Immature natural killer cell (primary cell): Measurements from ENCODE around the gene HCAR1. TPM values are rescaled to one million over a fixed set of nuclear protein-coding genes. Genes with fewer than 3 reads are reported as not detected.
"Not testable (repeated sequence)": the region's sequence is repeated elsewhere in the genome, so short reads cannot be mapped to it uniquely, and the experiment has no call there.

Experiments
- DNase-seq, 3 donors: peaks; one replicate each; pipeline ENCODE4 v3.0.0; 2022; ENCODE audit warnings: mixed read lengths in 1 of 3
- H3K27ac Mint-ChIP-seq, 6 donors: one replicate each; pipeline ENCODE4 v1.8.0; 2020; ENCODE audit warnings: mixed read lengths in 6 of 6, mild to moderate bottlenecking in 5 of 6, inconsistent platforms in 4 of 6, moderate library complexity in 3 of 6
- H3K27me3 Mint-ChIP-seq, 3 donors: one replicate each; pipeline ENCODE4 v1.8.0; 2020 to 2021; ENCODE audit warnings: low read depth in 3 of 3, mild to moderate bottlenecking in 3 of 3, mixed read lengths in 3 of 3, moderate library complexity in 3 of 3, inconsistent platforms in 1 of 3
- H3K36me3 Mint-ChIP-seq, 3 donors: one replicate each; pipeline ENCODE4 v1.8.0; 2020; ENCODE audit warnings: mixed read lengths in 3 of 3, inconsistent platforms in 2 of 3, mild to moderate bottlenecking in 2 of 3
- H3K4me1 Mint-ChIP-seq, 2 donors: one replicate each; pipeline ENCODE4 v1.8.0; 2020; ENCODE audit warnings: inconsistent platforms in 2 of 2, mild to moderate bottlenecking in 2 of 2, mixed read lengths in 2 of 2, moderate library complexity in 1 of 2
- H3K4me3 Mint-ChIP-seq, 5 donors: one replicate each; pipeline ENCODE4 v1.8.0; 2020; ENCODE audit warnings: mild to moderate bottlenecking in 5 of 5, mixed read lengths in 5 of 5, inconsistent platforms in 3 of 5, moderate library complexity in 3 of 5
- H3K9me3 Mint-ChIP-seq, 6 donors: one replicate each; pipeline ENCODE4 v1.8.0; 2020; ENCODE audit warnings: mild to moderate bottlenecking in 6 of 6, mixed read lengths in 6 of 6, inconsistent platforms in 4 of 6, moderate library complexity in 3 of 6
- polyA plus RNA-seq, 3 donors: library from polyadenylated mRNA; unstranded; fragments of 300-500 nt; fragmentation: Illumina TruSeq; gene quantifications; one replicate each; pipeline ENCODE4 v1.2.3, GENCODE V29; 2021

The HCAR1 gene
- polyA plus RNA-seq, 3 donors from 2014 or later = not detected

DNA sequence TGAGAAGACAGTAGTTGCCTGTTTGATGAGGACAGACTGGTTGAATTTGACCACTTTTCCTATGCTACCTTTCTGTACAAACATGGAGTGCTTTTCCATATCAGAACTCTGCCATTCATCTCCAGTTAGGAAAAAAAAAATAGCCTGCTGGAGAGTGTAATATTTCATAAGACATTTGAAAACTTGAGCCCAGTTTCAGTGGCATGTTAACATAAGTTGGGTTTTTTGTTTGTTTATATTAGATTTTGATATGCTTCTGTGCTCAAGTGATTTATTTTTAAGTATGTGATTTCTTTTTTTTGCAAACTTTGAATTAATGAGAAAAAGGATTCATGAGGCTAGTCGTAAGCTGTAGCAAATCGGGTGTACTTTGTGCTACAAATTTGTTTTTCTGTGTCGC, 26.8 kb downstream of the HCAR1 start:
- not testable (repeated sequence) for H3K27me3 Mint-ChIP-seq, H3K9me3 Mint-ChIP-seq, H3K4me1 Mint-ChIP-seq, H3K27ac Mint-ChIP-seq, H3K4me3 Mint-ChIP-seq, DNase-seq, H3K36me3 Mint-ChIP-seq

GRCh38 chr12:122702890-122703611, 27.6 kb downstream of the HCAR1 start, which contains the start of gene HCAR2:
Gene HCAR2, minus strand, starts transcription at chr12:122703357. Its CDS starts 74 bp downstream, at chr12:122703283.
- not testable (repeated sequence) for H3K36me3 Mint-ChIP-seq, H3K4me1 Mint-ChIP-seq, H3K27ac Mint-ChIP-seq, H3K27me3 Mint-ChIP-seq, H3K9me3 Mint-ChIP-seq, H3K4me3 Mint-ChIP-seq, DNase-seq

GRCh38 chr12:122701481-122701880, 29.2 kb downstream of the HCAR1 start:
- not testable (repeated sequence) for H3K4me3 Mint-ChIP-seq, DNase-seq, H3K4me1 Mint-ChIP-seq, H3K27ac Mint-ChIP-seq, H3K9me3 Mint-ChIP-seq, H3K27me3 Mint-ChIP-seq, H3K36me3 Mint-ChIP-seq

DNA sequence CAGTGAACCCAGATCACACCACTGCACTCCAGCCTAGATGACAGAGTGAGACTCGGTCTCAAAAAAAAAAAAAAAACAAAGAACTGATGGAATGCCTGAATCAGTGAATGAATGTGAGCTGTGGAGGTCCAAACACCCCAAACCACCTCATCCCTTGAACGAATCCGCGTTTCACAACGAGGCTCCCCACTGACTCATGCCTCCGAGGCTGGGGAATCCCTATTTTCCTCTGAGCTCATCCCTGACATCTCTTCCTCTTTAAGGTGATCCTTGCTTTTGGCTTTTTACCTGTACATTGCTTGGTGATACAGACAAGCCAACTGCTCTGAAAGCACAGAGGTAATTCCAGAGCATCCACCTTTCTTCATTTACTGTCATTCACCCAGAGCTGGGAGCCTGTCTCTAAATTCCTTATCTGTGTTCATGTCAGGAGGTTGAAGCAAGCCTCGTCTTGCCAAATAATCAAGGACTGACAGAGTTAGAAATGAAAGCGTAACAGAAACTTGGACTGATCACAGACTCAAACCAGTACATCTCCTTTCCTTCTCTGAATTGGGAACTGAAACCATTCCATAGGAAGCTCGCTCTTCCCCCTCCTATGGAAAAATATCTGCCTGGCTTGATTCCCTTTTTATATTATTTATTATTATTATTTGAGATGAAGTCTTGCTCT, 30.5 kb downstream of the HCAR1 start:
- not testable (repeated sequence) for H3K27me3 Mint-ChIP-seq, H3K4me3 Mint-ChIP-seq, H3K9me3 Mint-ChIP-seq, H3K36me3 Mint-ChIP-seq, H3K27ac Mint-ChIP-seq, H3K4me1 Mint-ChIP-seq, DNase-seq

DNA sequence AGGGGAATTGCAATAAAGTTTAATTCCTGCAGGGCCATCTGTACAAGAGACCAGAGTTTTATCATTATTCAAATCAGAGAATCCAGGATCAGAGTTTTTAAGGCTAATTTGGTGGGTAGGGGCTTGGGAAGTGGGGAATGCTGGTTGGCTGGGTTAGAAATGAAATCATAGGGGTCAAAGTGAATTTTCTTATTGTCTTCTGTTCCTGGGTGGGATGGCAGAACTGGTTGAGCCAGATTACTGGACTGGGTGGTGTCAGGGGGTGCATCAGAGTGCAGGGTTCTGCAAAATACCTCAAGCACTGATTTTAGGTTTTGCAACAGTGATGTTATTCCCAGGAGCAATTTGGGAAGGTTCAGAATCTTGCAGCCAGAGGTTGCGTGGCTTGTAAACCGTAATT, 33.7 kb downstream of the HCAR1 start:
- H3K4me1 Mint-ChIP-seq, DNase-seq, H3K9me3 Mint-ChIP-seq, H3K27me3 Mint-ChIP-seq, H3K36me3 Mint-ChIP-seq, H3K27ac Mint-ChIP-seq, H3K4me3 Mint-ChIP-seq: not testable (repeated sequence)

DNA sequence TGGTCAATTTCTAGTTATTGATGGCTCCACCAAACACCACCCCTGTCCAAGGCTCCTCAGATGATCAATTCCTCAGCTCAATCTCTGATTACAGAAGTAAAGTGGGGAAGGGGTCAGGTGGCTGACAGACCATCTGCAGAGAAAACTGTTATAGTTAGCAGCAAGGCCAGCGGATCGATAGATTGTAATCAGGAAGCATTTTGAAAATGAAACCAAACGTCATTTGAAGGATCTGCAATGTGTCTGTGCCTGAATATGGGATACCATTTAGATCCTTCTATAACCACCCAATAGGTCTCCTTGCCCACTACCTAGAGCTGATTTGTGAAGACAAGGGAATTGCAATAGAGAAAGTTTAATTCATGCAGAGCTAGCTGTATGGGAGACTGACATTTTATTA, 39.1 kb downstream of the HCAR1 start:
- no peak overlapping the region for H3K27ac Mint-ChIP-seq
- H3K4me3 Mint-ChIP-seq = peak overlapping the region in 1 of 5 donors; percentile 51
- no peaks in the 10 kb centered on the region for H3K36me3 Mint-ChIP-seq

GRCh38 chr12:122688291-122688690, 42.4 kb downstream of the HCAR1 start:
- no peak for DNase-seq
- Mint-ChIP-seq H3K27ac (no peak overlapping the region), H3K36me3 (no peaks in the 10 kb centered on the region), H3K27me3 (no peaks in the 10 kb centered on the region), H3K4me1 (no peaks in the 10 kb centered on the region), H3K4me3 (no peak overlapping the region), H3K9me3 (no peaks in the 10 kb centered on the region)

More for the DNA sequence above, 39.1 kb downstream of the HCAR1 start:
- no peaks in the 10 kb centered on the region for H3K4me1 Mint-ChIP-seq
- no peak for DNase-seq
- H3K27me3 Mint-ChIP-seq = no peaks in the 10 kb centered on the region
- no peaks in the 10 kb centered on the region for H3K9me3 Mint-ChIP-seq

DNA sequence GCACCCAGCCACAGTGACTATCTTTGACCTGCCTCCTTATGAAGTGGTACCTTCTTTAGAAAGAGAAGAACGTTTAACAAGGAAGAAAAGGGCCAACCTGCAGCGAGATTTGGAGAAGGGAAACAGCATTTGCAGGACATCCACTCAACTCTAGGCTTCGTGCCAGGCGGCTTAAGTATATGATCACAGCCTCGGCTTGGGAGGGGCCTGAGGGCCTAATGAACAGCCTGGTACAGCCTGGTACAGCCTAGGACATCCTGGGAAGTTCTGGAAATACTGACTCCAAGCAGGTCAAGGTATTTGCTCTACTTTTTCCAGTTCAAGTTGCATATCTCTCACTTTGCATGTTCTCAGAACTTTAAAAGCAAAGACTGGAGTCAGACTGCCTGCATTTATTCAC, 43.6 kb downstream of the HCAR1 start:
- Mint-ChIP-seq H3K27ac (no peak overlapping the region), H3K27me3 (peaks cover 0 to 5% (median 0%) of the 10 kb centered on the region in 3 donors), H3K4me1 (no peaks in the 10 kb centered on the region), H3K4me3 (no peak overlapping the region), H3K36me3 (no peaks in the 10 kb centered on the region), H3K9me3 (no peaks in the 10 kb centered on the region)
- no peak for DNase-seq

DNA sequence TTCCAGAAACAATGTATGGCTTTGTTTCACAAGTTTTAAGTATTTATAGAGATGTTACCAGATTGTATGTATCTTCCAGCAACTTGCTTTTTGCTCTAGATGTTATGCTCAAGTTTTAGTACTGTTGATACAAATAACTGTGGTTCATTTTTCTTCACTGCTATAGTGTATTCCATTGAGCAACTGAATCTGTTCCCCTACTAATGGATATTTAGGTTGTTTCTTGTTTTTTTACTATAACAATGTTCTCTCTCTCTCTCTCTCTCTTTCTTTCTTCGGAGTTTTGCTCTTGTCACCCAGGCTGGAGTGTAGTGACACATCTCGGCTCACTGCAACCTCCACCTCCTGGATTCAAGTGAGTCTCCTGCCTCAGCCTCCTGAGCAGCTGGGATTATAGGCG, 44.1 kb downstream of the HCAR1 start:
- Mint-ChIP-seq H3K4me1 (no peaks in the 10 kb centered on the region), H3K27ac (no peak overlapping the region), H3K36me3 (no peaks in the 10 kb centered on the region), H3K9me3 (no peaks in the 10 kb centered on the region), H3K4me3 (no peak overlapping the region), H3K27me3 (peaks cover 0 to 5% (median 0%) of the 10 kb centered on the region in 3 donors)
- DNase-seq = no peak

- H3K4me3 Mint-ChIP-seq = no peak overlapping the region
- no peaks in the 10 kb centered on the region for H3K36me3 Mint-ChIP-seq
- H3K4me1 Mint-ChIP-seq = no peaks in the 10 kb centered on the region
- DNase-seq = no peak
- no peak overlapping the region for H3K27ac Mint-ChIP-seq
- H3K27me3 Mint-ChIP-seq = peaks cover 0 to 5% (median 0%) of the 10 kb centered on the region in 3 donors
- H3K9me3 Mint-ChIP-seq = no peaks in the 10 kb centered on the region
Measured at GRCh38 chr12:122684297-122684813, 46.3 kb downstream of the HCAR1 start.

GRCh38 chr12:122681814-122682213, 48.8 kb downstream of the HCAR1 start:
- Mint-ChIP-seq H3K4me1 (no peaks in the 10 kb centered on the region), H3K36me3 (no peaks in the 10 kb centered on the region), H3K27me3 (peaks cover 0 to 5% (median 2%) of the 10 kb centered on the region in 3 donors), H3K9me3 (no peaks in the 10 kb centered on the region), H3K4me3 (no peak overlapping the region), H3K27ac (no peak overlapping the region)
- no peak for DNase-seq

DNA sequence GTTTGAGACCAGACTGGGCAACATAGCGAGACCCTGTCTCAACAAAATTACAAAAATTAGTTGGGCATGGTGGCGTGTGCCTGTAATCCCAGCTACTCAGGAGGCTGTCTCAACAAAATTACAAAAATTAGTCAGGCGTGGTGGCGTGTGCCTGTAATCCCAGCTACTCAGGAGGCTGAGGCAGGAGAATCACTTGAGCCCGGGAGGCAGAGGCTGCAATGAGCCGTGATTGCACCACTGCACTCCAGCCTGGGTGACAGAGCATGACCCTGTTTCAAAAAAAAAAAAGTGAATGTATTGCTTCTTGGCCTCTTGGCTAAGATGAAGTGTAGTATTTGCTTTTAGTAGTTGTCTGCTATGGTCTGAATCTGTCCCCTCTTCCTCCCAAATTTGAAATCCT, 49.7 kb downstream of the HCAR1 start:
- H3K4me3 Mint-ChIP-seq, H3K9me3 Mint-ChIP-seq, H3K27ac Mint-ChIP-seq, H3K27me3 Mint-ChIP-seq, DNase-seq, H3K36me3 Mint-ChIP-seq, H3K4me1 Mint-ChIP-seq: not testable (repeated sequence)

- not testable (repeated sequence) for H3K27me3 Mint-ChIP-seq, H3K36me3 Mint-ChIP-seq, H3K4me1 Mint-ChIP-seq, H3K27ac Mint-ChIP-seq, H3K9me3 Mint-ChIP-seq, H3K4me3 Mint-ChIP-seq, DNase-seq
Measured at GRCh38 chr12:122676781-122677180, 53.9 kb downstream of the HCAR1 start.
